Right atrium auricular region (tissue), 2 donors: ENCODE measurements around the gene SMC3. TPM values are rescaled to one million over a fixed set of nuclear protein-coding genes. Genes with fewer than 3 reads are reported as not detected.

Experiments
- DNase-seq: peaks from one replicate; pipeline ENCODE4 v3.0.0-alpha.2; 2019; ENCODE audit warnings: low spot score
- H3K27ac ChIP-seq, 2 donors: fragments of 200-600 bp; sonication (generic); 1 replicate in 1 of 2; 2 replicates in 1 of 2; pipeline ENCODE4 v1.5.1; 2016 to 2019
- H3K27me3 ChIP-seq, 2 donors: fragments of 200-600 bp; sonication (generic); one replicate each; pipeline versions ENCODE4 v1.5.1 to v1.6.0; 2017 to 2019
- H3K36me3 ChIP-seq: fragments of 200-600 bp; sonication (generic); one replicate; pipeline ENCODE4 v1.5.1; 2016
- H3K4me1 ChIP-seq, 2 donors: fragments of 200-600 bp; sonication (generic); one replicate each; pipeline versions ENCODE4 v1.5.1 to v1.6.0; 2017 to 2019
- H3K4me3 ChIP-seq, 2 donors: fragments of 200-600 bp; sonication (generic); 1 replicate in 1 of 2; 2 replicates in 1 of 2; pipeline ENCODE4 v1.5.1; 2017 to 2019; ENCODE audit warnings: mild to moderate bottlenecking in 1 of 2, moderate library complexity in 1 of 2
- H3K9me3 ChIP-seq, 2 donors: fragments of 200-600 bp; sonication (generic); one replicate each; pipeline ENCODE4 v1.5.1; 2019
- CTCF ChIP-seq, 2 donors: fragments of 200-600 bp; sonication (generic); IDR thresholded peaks; one replicate each; pipeline ENCODE4 v1.5.1; 2019; ENCODE audit warnings: antibody characterized with exemption in 2 of 2
- total RNA-seq, 2 donors: library from RNA; depleted of rRNA; stranded (reverse); fragments of >200 nt; gene quantifications; one replicate each; pipeline ENCODE4 v1.1.0, GENCODE V29; 2016

The SMC3 gene
- total RNA-seq, 2 donors from 2014 or later: 18.1 to 18.3 TPM

- H3K36me3 ChIP-seq: no peaks in the 10 kb centered on the region
- H3K9me3 ChIP-seq: no peaks in the 10 kb centered on the region
- peak in 1 of 2 donors; percentile 11 for TF ChIP-seq CTCF (IDR thresholded peaks at IDR 0.05)
- peak within 1 kb of the TSS; percentile 85 to 97 for H3K27ac ChIP-seq
- H3K4me1 ChIP-seq: peaks cover 0 to 38% of the 10 kb centered on the region in 2 donors
- no peak for DNase-seq
- H3K27me3 ChIP-seq: no peaks in the 10 kb centered on the region
- peak within 1 kb of the TSS; percentile 65 to 75 for H3K4me3 ChIP-seq
These were observed 76.4 kb downstream of the SMC3 start, which contains the start of gene RBM20 for GRCh38 chr10:110643653-110644597. Gene RBM20 (plus strand): TSS chr10:110644336. CDS start chr10:110644455, 119 bp downstream.

- no peaks in the 10 kb centered on the region for H3K36me3 ChIP-seq
- H3K4me3 ChIP-seq: peak overlapping the region; percentile 65 to 75
- H3K27ac ChIP-seq: peak overlapping the region; percentile 85 to 97
- no peaks in the 10 kb centered on the region for H3K27me3 ChIP-seq
- H3K9me3 ChIP-seq: no peaks in the 10 kb centered on the region
- H3K4me1 ChIP-seq: peaks cover 0 to 38% of the 10 kb centered on the region in 2 donors
- TF ChIP-seq CTCF (IDR thresholded peaks at IDR 0.05): no peak
- no peak for DNase-seq
These were observed 77.3 kb downstream of the SMC3 start for GRCh38 chr10:110644598-110645462.

GRCh38 chr10:110646417-110647135 lies 79.1 kb downstream of the SMC3 start:
- Histone ChIP-seq H3K4me3 (peak overlapping the region; percentile 65 to 75), H3K36me3 (no peaks in the 10 kb centered on the region), H3K4me1 (peaks cover 0 to 31% of the 10 kb centered on the region in 2 donors), H3K27ac (peak overlapping the region; percentile 85 to 97), H3K27me3 (no peaks in the 10 kb centered on the region), H3K9me3 (no peaks in the 10 kb centered on the region)
- TF ChIP-seq CTCF (IDR thresholded peaks at IDR 0.05): no peak
- DNase-seq: no peak

GRCh38 chr10:110647136-110647430 lies 79.6 kb downstream of the SMC3 start:
- DNase-seq: no peak
- peaks cover 0 to 31% of the 10 kb centered on the region in 2 donors for H3K4me1 ChIP-seq
- H3K4me3 ChIP-seq: peak overlapping the region; percentile 65 to 75
- H3K9me3 ChIP-seq: no peaks in the 10 kb centered on the region
- peak overlapping the region; percentile 85 to 97 for H3K27ac ChIP-seq
- no peaks in the 10 kb centered on the region for H3K27me3 ChIP-seq
- no peaks in the 10 kb centered on the region for H3K36me3 ChIP-seq
- no peak for TF ChIP-seq CTCF (IDR thresholded peaks at IDR 0.05)

GRCh38 chr10:110648692-110649346 lies 81.3 kb downstream of the SMC3 start:
- H3K27ac ChIP-seq: peak overlapping the region; percentile 85 to 97
- DNase-seq: no peak
- peak in 1 of 2 donors; percentile 32 for TF ChIP-seq CTCF (IDR thresholded peaks at IDR 0.05)
- peaks cover 0 to 19% of the 10 kb centered on the region in 2 donors for H3K4me1 ChIP-seq
- H3K4me3 ChIP-seq: no peak overlapping the region
- no peaks in the 10 kb centered on the region for H3K36me3 ChIP-seq
- H3K27me3 ChIP-seq: no peaks in the 10 kb centered on the region
- H3K9me3 ChIP-seq: no peaks in the 10 kb centered on the region
